Activated T-helper 1 cell treated with anti-CD3 and anti-CD28 coated beads, Interleukin-12 subunit alpha, Interleukin-12 subunit beta, Interleukin-2, Interleukin-4 antibody, amounts not matched to agents 30 ng/mL and 10 ng/mL and 1 ng/mL, durations not matched to agents 14 hours and 24 hours and 36 hours (primary cell): ENCODE results near the gene SSR1. TPM values are rescaled to one million over a fixed set of nuclear protein-coding genes. Genes with fewer than 3 reads are reported as not detected.

Experiments
- DNase-seq: peaks from one replicate; pipeline ENCODE4 v3.0.0; 2021; ENCODE audit warnings: low spot score
- H3K27ac Mint-ChIP-seq: one replicate; pipeline ENCODE4 v1.8.0; 2021; ENCODE audit warnings: mild to moderate bottlenecking, mixed read lengths
- H3K27me3 Mint-ChIP-seq: one replicate; pipeline ENCODE4 v1.8.0; 2022; ENCODE audit warnings: mild to moderate bottlenecking, moderate library complexity, mixed read lengths; ENCODE audit not compliant: insufficient read depth
- H3K36me3 Mint-ChIP-seq: one replicate; pipeline ENCODE4 v1.8.0; 2021; ENCODE audit warnings: low read depth, mixed read lengths
- H3K4me1 Mint-ChIP-seq: one replicate; pipeline ENCODE4 v1.8.0; 2021; ENCODE audit warnings: low read depth, mixed read lengths
- H3K4me3 Mint-ChIP-seq: one replicate; pipeline ENCODE4 v1.8.0; 2021; ENCODE audit warnings: mild to moderate bottlenecking, moderate library complexity, mixed read lengths
- H3K9me3 Mint-ChIP-seq: one replicate; pipeline ENCODE4 v1.8.0; 2021; ENCODE audit warnings: mixed read lengths
- intact Hi-C: fragments of 100-400 bp; cut with micrococcal nuclease; formaldehyde crosslinking; loops from one replicate; pipeline ENCODE4 v1.15.1; 2024
- total RNA-seq: library from RNA; stranded (reverse); gene quantifications from 2 replicates; pipeline ENCODE4 v1.2.3, GENCODE V29; 2022

SSR1 gene
- total RNA-seq, 1 donor from 2014 or later, result 160 TPM

GRCh38 chr6:7245668-7246393 lies 67.2 kb downstream of the SSR1 start:
- no peaks in the 10 kb centered on the region for H3K27me3 Mint-ChIP-seq
- no peaks in the 10 kb centered on the region for H3K9me3 Mint-ChIP-seq
- peaks cover 18% of the 10 kb centered on the region for H3K36me3 Mint-ChIP-seq
- H3K4me1 Mint-ChIP-seq, result peaks cover 9% of the 10 kb centered on the region
- no peak for DNase-seq
- H3K4me3 Mint-ChIP-seq, result no peak overlapping the region
- H3K27ac Mint-ChIP-seq, result no peak overlapping the region
- intact Hi-C loops, result no loop called here

- Mint-ChIP-seq H3K4me3 (no peak overlapping the region), H3K9me3 (no peaks in the 10 kb centered on the region), H3K36me3 (peaks cover 10% of the 10 kb centered on the region), H3K27ac (no peak overlapping the region), H3K4me1 (peaks cover 9% of the 10 kb centered on the region), H3K27me3 (no peaks in the 10 kb centered on the region)
- DNase-seq, result peak; percentile 39
- intact Hi-C loops, result loop anchor here (1.0 to 5.0 kb wide), 9 partner anchors 137 to 686 kb away; partner anchors contain the start of gene RREB1
These were observed 69.6 kb downstream of the SSR1 start for GRCh38 chr6:7243179-7243981.

- Mint-ChIP-seq H3K4me1 (peaks cover 9% of the 10 kb centered on the region), H3K4me3 (no peak overlapping the region), H3K9me3 (no peaks in the 10 kb centered on the region), H3K36me3 (peaks cover 9% of the 10 kb centered on the region), H3K27ac (no peak overlapping the region), H3K27me3 (no peaks in the 10 kb centered on the region)
- intact Hi-C loops, result loop anchor here (1.0 to 5.0 kb wide), 9 partner anchors 136 to 686 kb away; partner anchors contain the start of gene RREB1
- no peak for DNase-seq
These were observed 70.2 kb downstream of the SSR1 start for GRCh38 chr6:7242835-7243178.

- H3K27ac Mint-ChIP-seq, result no peak overlapping the region
- peaks cover 9% of the 10 kb centered on the region for H3K4me1 Mint-ChIP-seq
- H3K36me3 Mint-ChIP-seq, result peaks cover 10% of the 10 kb centered on the region
These were observed 71.0 kb downstream of the SSR1 start for GRCh38 chr6:7241709-7242645.

GRCh38 chr6:7241160-7241559 lies 71.8 kb downstream of the SSR1 start:
- Mint-ChIP-seq H3K27ac (no peak overlapping the region), H3K27me3 (no peaks in the 10 kb centered on the region), H3K4me3 (no peak overlapping the region), H3K4me1 (peaks cover 9% of the 10 kb centered on the region), H3K9me3 (no peaks in the 10 kb centered on the region), H3K36me3 (peaks cover 10% of the 10 kb centered on the region)
- no peak for DNase-seq
- intact Hi-C loops, result loop anchor here (5.0 kb wide), 1 partner anchor 684 kb away; no protein-coding TSS in a partner anchor

More at GRCh38 chr6:7241709-7242645, 71.0 kb downstream of the SSR1 start:
- no peak overlapping the region for H3K4me3 Mint-ChIP-seq
- no peaks in the 10 kb centered on the region for H3K27me3 Mint-ChIP-seq
- DNase-seq, result no peak
- H3K9me3 Mint-ChIP-seq, result no peaks in the 10 kb centered on the region
- intact Hi-C loops, result loop anchor here (2.0 to 5.0 kb wide), 3 partner anchors 135 to 685 kb away; partner anchors contain the start of gene RREB1

- H3K36me3 Mint-ChIP-seq, result peaks cover 6% of the 10 kb centered on the region
- no peaks in the 10 kb centered on the region for H3K27me3 Mint-ChIP-seq
- intact Hi-C loops, result loop anchor here (5.0 kb wide), 1 partner anchor 683 kb away; no protein-coding TSS in a partner anchor
- H3K4me1 Mint-ChIP-seq, result peaks cover 9% of the 10 kb centered on the region
- no peak overlapping the region for H3K4me3 Mint-ChIP-seq
- H3K9me3 Mint-ChIP-seq, result no peaks in the 10 kb centered on the region
- H3K27ac Mint-ChIP-seq, result no peak overlapping the region
- DNase-seq, result no peak
These were observed 72.6 kb downstream of the SSR1 start for GRCh38 chr6:7240351-7240750.

GRCh38 chr6:7239590-7239948 lies 73.4 kb downstream of the SSR1 start:
- peaks cover 6% of the 10 kb centered on the region for H3K36me3 Mint-ChIP-seq
- peaks cover 9% of the 10 kb centered on the region for H3K4me1 Mint-ChIP-seq
- H3K4me3 Mint-ChIP-seq, result no peak overlapping the region
- intact Hi-C loops, result loop anchor here (1.0 to 5.0 kb wide), 2 partner anchors 167 to 515 kb away; no protein-coding TSS in a partner anchor
- no peaks in the 10 kb centered on the region for H3K27me3 Mint-ChIP-seq
- no peaks in the 10 kb centered on the region for H3K9me3 Mint-ChIP-seq
- no peak for DNase-seq
- no peak overlapping the region for H3K27ac Mint-ChIP-seq

- no peak overlapping the region for H3K27ac Mint-ChIP-seq
- H3K4me1 Mint-ChIP-seq, result peaks cover 9% of the 10 kb centered on the region
- DNase-seq, result peak; percentile 53
- H3K36me3 Mint-ChIP-seq, result peaks cover 7% of the 10 kb centered on the region
- H3K27me3 Mint-ChIP-seq, result no peaks in the 10 kb centered on the region
- H3K4me3 Mint-ChIP-seq, result no peak overlapping the region
- no peaks in the 10 kb centered on the region for H3K9me3 Mint-ChIP-seq
- intact Hi-C loops, result loop anchor here (1.0 to 5.0 kb wide), 3 partner anchors 167 to 562 kb away; no protein-coding TSS in a partner anchor
These were observed 74.0 kb downstream of the SSR1 start for GRCh38 chr6:7238900-7239589.

GRCh38 chr6:7238526-7238899 lies 74.5 kb downstream of the SSR1 start:
- DNase-seq, result no peak
- H3K4me3 Mint-ChIP-seq, result no peak overlapping the region
- intact Hi-C loops, result loop anchor here (1.0 to 5.0 kb wide), 2 partner anchors 166 to 561 kb away; no protein-coding TSS in a partner anchor
- no peaks in the 10 kb centered on the region for H3K27me3 Mint-ChIP-seq
- H3K9me3 Mint-ChIP-seq, result no peaks in the 10 kb centered on the region
- peaks cover 7% of the 10 kb centered on the region for H3K4me1 Mint-ChIP-seq
- H3K36me3 Mint-ChIP-seq, result peaks cover 7% of the 10 kb centered on the region
- no peak overlapping the region for H3K27ac Mint-ChIP-seq

GRCh38 chr6:7237653-7238188 lies 75.3 kb downstream of the SSR1 start:
- no peaks in the 10 kb centered on the region for H3K4me1 Mint-ChIP-seq
- intact Hi-C loops, result loop anchor here (1.0 to 5.0 kb wide), 2 partner anchors 165 to 560 kb away; no protein-coding TSS in a partner anchor
- H3K9me3 Mint-ChIP-seq, result no peaks in the 10 kb centered on the region
- no peak overlapping the region for H3K4me3 Mint-ChIP-seq
- no peaks in the 10 kb centered on the region for H3K27me3 Mint-ChIP-seq
- no peak overlapping the region for H3K27ac Mint-ChIP-seq
- peaks cover 7% of the 10 kb centered on the region for H3K36me3 Mint-ChIP-seq
- DNase-seq, result no peak

- no peaks in the 10 kb centered on the region for H3K4me1 Mint-ChIP-seq
- no peak for DNase-seq
- no peak overlapping the region for H3K27ac Mint-ChIP-seq
These were observed 76.4 kb downstream of the SSR1 start for GRCh38 chr6:7236306-7237209.

More at GRCh38 chr6:7236306-7237209, 76.4 kb downstream of the SSR1 start:
- H3K36me3 Mint-ChIP-seq, result peaks cover 12% of the 10 kb centered on the region
- intact Hi-C loops, result loop anchor here (5.0 kb wide), 1 partner anchor 164 kb away; no protein-coding TSS in a partner anchor
- no peaks in the 10 kb centered on the region for H3K9me3 Mint-ChIP-seq
- H3K27me3 Mint-ChIP-seq, result no peaks in the 10 kb centered on the region
- H3K4me3 Mint-ChIP-seq, result no peak overlapping the region
